ENCODE measurements around the gene GUCA1C.
A peak's percentile ranks its signal among the peaks of the same experiment; 100 is the strongest.

Gene GUCA1C

GRCh38 chr3:108907194-108907593 lies 46.5 kb downstream of the GUCA1C start:
- no peak for DNase-seq

GRCh38 chr3:108899530-108899929 lies 54.1 kb downstream of the GUCA1C start:
- DNase-seq = no peak

- no peak for DNase-seq
These were observed 55.8 kb downstream of the GUCA1C start for GRCh38 chr3:108897883-108898282.

- no peak for DNase-seq
These were observed 58.7 kb downstream of the GUCA1C start for GRCh38 chr3:108894981-108895380.

- no peak for DNase-seq
These were observed 61.8 kb downstream of the GUCA1C start for GRCh38 chr3:108891833-108892232.

- DNase-seq = no peak
These were observed 65.9 kb downstream of the GUCA1C start for GRCh38 chr3:108887777-108888176.

GRCh38 chr3:108887121-108887520 lies 66.6 kb downstream of the GUCA1C start:
- no peak for DNase-seq

- DNase-seq = no peak
These were observed 70.3 kb downstream of the GUCA1C start for GRCh38 chr3:108883373-108883772.

GRCh38 chr3:108882762-108883161 lies 70.9 kb downstream of the GUCA1C start:
- DNase-seq = no peak

GRCh38 chr3:108879915-108880314 lies 73.8 kb downstream of the GUCA1C start:
- no peak for DNase-seq

- DNase-seq = no peak
These were observed 75.8 kb downstream of the GUCA1C start for GRCh38 chr3:108877901-108878300.

- no peak for DNase-seq
These were observed 89.9 kb downstream of the GUCA1C start for GRCh38 chr3:108863799-108864135.

- DNase-seq = peak; percentile 12 to 22
These were observed 90.5 kb downstream of the GUCA1C start for GRCh38 chr3:108862865-108863798.

- DNase-seq = no peak
These were observed 92.3 kb downstream of the GUCA1C start for GRCh38 chr3:108861401-108861800.
